Heart left ventricle (tissue), 16 donors: ENCODE data around the gene PCDH15. TPM values are rescaled to one million over a fixed set of nuclear protein-coding genes. Genes with fewer than 3 reads are reported as not detected.

Experiments used
- ATAC-seq, 4 donors: fragments of 200-7000 bp; cut with Tn5 transposase; one replicate each; pipeline ENCODE4 v1.9.1; 2020 to 2022; ENCODE audit warnings: moderate library complexity in 4 of 4, mild to moderate bottlenecking in 3 of 4, moderate number of reproducible peaks in 1 of 4
- DNase-seq, 5 donors: peaks; one replicate each; pipeline ENCODE4 v3.0.0-alpha.2; 2020
- H3K27ac ChIP-seq, 12 donors: fragments of 200-600 bp; sonication (generic) in 4 of 12; one replicate each; pipeline versions ENCODE4 v1.5.0 to v1.8.0; 2016 to 2022; ENCODE audit warnings: mild to moderate bottlenecking in 2 of 12
- H3K27me3 ChIP-seq, 9 donors: fragments of 200-600 bp; sonication (generic) in 2 of 9; one replicate each; pipeline versions ENCODE4 v1.5.1 to v1.8.0; 2016 to 2022; ENCODE audit warnings: mild to moderate bottlenecking in 3 of 9
- H3K36me3 ChIP-seq, 9 donors: fragments of 200-600 bp; sonication (generic) in 2 of 9; one replicate each; pipeline versions ENCODE4 v1.5.0 to v1.8.0; 2018 to 2022; ENCODE audit warnings: mild to moderate bottlenecking in 2 of 9
- H3K4me1 ChIP-seq, 12 donors: fragments of 200-600 bp; sonication (generic) in 4 of 12; one replicate each; pipeline versions ENCODE4 v1.5.0 to v1.8.0; 2016 to 2022; ENCODE audit warnings: mild to moderate bottlenecking in 3 of 12
- H3K4me3 ChIP-seq, 12 donors: fragments of 200-600 bp; sonication (generic) in 4 of 12; one replicate each; pipeline versions ENCODE4 v1.5.0 to v1.8.0; 2017 to 2022; ENCODE audit warnings: mild to moderate bottlenecking in 9 of 12, moderate library complexity in 4 of 12
- H3K9me3 ChIP-seq, 12 donors: fragments of 200-600 bp; sonication (generic) in 4 of 12; one replicate each; pipeline versions ENCODE4 v1.5.0 to v1.8.0; 2016 to 2022; ENCODE audit warnings: mild to moderate bottlenecking in 1 of 12
- POLR2A ChIP-seq, 2 donors: fragments of 450-650 bp; IDR thresholded peaks; one replicate each; pipeline ENCODE4 v1.6.1; 2017; ENCODE audit warnings: antibody characterized with exemption in 2 of 2, mild to moderate bottlenecking in 2 of 2, moderate library complexity in 2 of 2
- WGBS, 4 donors: extraction: QIAGEN DNeasy Blood & Tissue Kit in 2 of 4; methylation state at CpG; one replicate each; pipeline versions ENCODE4 v1.1.5 to v1.1.7; 2013 to 2018; 5-methylcytosine and 5-hydroxymethylcytosine counted together
- intact Hi-C, 10 donors: fragments of 100-400 bp; cut with DNase I; formaldehyde crosslinking; loops; one replicate each; pipeline versions ENCODE4 v1.11.1 to v1.14.2; 2022
- polyA plus RNA-seq, 2 donors: library from polyadenylated mRNA; stranded (reverse); fragments of 200-250 nt; gene quantifications; one replicate each; pipeline ENCODE4 v1.2.3, GENCODE V29; 2013
- total RNA-seq, 9 donors: library from RNA; depleted of rRNA in 2 of 9; stranded (reverse); fragments of >200 nt in 2 of 9; fragmentation: NEBNext Ultra II Directional in 3 of 9; extraction: Animal tissue kit (Norgen Biotek cat#: 25700) in 3 of 9; gene quantifications; one replicate each; pipeline versions ENCODE4 v1.1.0 to v1.2.4, GENCODE V29; 2016 to 2023
- TF ChIP-seq, protein P1 (sequence below), 12 donors: fragments of 200-600 bp; sonication (generic) in 4 of 12; IDR thresholded peaks; one replicate each; pipeline versions ENCODE4 v1.5.0 to v1.8.0; 2018 to 2022; ENCODE audit warnings: antibody characterized with exemption in 12 of 12, mild to moderate bottlenecking in 5 of 12
- donor health status: ischemic (EF 13 %, LVEDD 7.1; RV severe dilation, severe dysfunction).
- donor health status: healthy with polysubstance abuse.
- donor health status: DM: no; HTN: yes; CAD: no.
- donor health status: DM: no; HTN: no; CAD: no.
- donor health status: ischemic (EF 25% LVEDD 6.9; RV normal size, moderate dysfunction).
- donor health status: ischemic (EF 25% LVEDD 5.7; RV mildly dilated, moderate dysfunction).
- donor health status: healthy.
- donor health status: DM: yes; HTN: yes; CAD: no.
- donor health status: ischemic (EF 35%, LVEDD 5.7; RV mildly dilated, moderate dysfunction).
- donor health status: nonischemic (EF 11% LVEDD 7.7; RV severe dilation, severe dysfunction).
- donor health status: DM: yes; HTN: yes; CAD: no.
- donor health status: PGD.
- donor health status: ischemic (EF 29% LVEDD 5.4; RV normal size, mild dysfunction).
- donor health status: nonischemic (EF 23%, LVEDD 6.1; RV moderate dilation, normal function).

Gene PCDH15
- total and polyA plus RNA-seq, 11 donors: 0.04 to 0.93 (median 0.13) TPM; not detected in 3

DNA sequence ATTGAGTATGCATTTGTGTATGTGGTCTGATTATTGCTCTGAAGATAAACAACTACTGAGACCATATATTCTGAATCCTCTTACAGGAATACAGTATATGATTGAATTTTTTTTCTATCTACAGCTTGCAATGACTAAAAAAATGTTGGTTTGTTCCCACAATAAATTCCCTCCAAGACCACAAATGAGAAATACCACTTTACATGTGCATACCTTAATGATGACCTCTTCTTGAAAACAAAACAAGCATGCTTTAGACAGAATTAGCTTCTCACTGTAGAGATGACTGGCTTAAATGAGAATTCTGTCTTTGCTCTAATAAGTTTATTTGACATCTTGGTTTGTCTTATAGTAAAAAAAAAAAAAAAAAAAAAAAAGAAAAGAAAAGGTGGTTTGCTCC lies 241.5 kb downstream of the PCDH15 start:
- intact Hi-C loops: no loop called here
- Histone ChIP-seq H3K9me3 (no peaks in the 10 kb centered on the region), H3K4me3 (no peak overlapping the region), H3K27me3 (no peaks in the 10 kb centered on the region), H3K4me1 (no peaks in the 10 kb centered on the region), H3K36me3 (no peaks in the 10 kb centered on the region), H3K27ac (no peak overlapping the region)
- ATAC-seq: no peak
- TF ChIP-seq, protein P1, sequence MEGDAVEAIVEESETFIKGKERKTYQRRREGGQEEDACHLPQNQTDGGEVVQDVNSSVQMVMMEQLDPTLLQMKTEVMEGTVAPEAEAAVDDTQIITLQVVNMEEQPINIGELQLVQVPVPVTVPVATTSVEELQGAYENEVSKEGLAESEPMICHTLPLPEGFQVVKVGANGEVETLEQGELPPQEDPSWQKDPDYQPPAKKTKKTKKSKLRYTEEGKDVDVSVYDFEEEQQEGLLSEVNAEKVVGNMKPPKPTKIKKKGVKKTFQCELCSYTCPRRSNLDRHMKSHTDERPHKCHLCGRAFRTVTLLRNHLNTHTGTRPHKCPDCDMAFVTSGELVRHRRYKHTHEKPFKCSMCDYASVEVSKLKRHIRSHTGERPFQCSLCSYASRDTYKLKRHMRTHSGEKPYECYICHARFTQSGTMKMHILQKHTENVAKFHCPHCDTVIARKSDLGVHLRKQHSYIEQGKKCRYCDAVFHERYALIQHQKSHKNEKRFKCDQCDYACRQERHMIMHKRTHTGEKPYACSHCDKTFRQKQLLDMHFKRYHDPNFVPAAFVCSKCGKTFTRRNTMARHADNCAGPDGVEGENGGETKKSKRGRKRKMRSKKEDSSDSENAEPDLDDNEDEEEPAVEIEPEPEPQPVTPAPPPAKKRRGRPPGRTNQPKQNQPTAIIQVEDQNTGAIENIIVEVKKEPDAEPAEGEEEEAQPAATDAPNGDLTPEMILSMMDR (IDR thresholded peaks at IDR 0.05): no peak
- no peak for TF ChIP-seq POLR2A (IDR thresholded peaks at IDR 0.05)
- no peak for DNase-seq

DNA sequence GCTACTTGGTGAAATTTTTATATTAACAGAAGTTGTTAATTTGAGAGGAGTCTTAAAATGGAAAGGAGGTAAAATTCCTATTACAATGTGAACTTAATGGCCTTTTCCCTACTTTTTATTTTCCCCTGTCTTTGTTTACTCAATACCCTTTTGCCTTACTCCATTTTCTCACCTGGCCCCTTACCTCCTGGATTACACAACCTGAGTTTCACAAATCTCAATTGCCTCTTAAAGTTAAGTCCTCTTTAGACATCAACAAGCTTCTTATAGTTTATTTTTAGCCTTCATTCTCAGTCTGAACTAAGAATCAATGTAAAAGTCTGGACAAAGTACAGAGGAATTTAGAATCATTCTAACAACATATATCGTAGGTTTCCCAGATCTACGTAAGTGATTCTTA lies 247.0 kb downstream of the PCDH15 start:
- WGBS, 4 donors: 87 to 95% (median 89%) methylated on average over 2 of the region's 2 CpGs
- ATAC-seq (no peak), DNase-seq (no peak)
- H3K4me3 ChIP-seq: no peak overlapping the region
- H3K36me3 ChIP-seq: no peaks in the 10 kb centered on the region
- no peak overlapping the region for H3K27ac ChIP-seq
- intact Hi-C loops: no loop called here
- no peaks in the 10 kb centered on the region for H3K9me3 ChIP-seq
- no peaks in the 10 kb centered on the region for H3K4me1 ChIP-seq
- no peaks in the 10 kb centered on the region for H3K27me3 ChIP-seq
- no peak for TF ChIP-seq POLR2A (IDR thresholded peaks at IDR 0.05)
- TF ChIP-seq, protein P1 (IDR thresholded peaks at IDR 0.05): no peak

DNA sequence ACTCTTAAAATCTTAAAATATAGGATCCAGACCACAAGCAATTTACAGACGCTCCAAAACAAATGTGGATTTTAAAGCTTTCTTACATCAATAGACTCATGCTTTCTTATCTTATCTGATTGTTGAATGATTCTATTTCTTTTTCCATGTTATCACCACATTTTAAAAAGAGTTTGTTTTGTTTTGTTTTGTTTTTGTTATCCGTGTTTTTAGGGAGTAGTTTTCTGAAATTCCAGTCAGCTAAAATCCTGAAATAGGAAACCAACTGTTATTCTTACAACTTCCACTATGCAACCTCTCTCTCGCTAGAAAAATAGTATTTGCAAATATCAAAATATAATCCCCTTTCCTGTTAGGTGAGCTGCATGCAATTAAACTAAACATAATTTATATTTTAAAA lies 251.0 kb downstream of the PCDH15 start:
- no peaks in the 10 kb centered on the region for H3K36me3 ChIP-seq
- H3K9me3 ChIP-seq: no peaks in the 10 kb centered on the region
- DNase-seq: no peak
- intact Hi-C loops: no loop called here
- H3K4me1 ChIP-seq: no peaks in the 10 kb centered on the region
- H3K27me3 ChIP-seq: no peaks in the 10 kb centered on the region
- no peak for ATAC-seq
- H3K27ac ChIP-seq: no peak overlapping the region
- 37 to 54% (median 41%) methylated on average over 3 of the region's 3 CpGs for WGBS, 4 donors
- no peak overlapping the region for H3K4me3 ChIP-seq
- TF ChIP-seq POLR2A (IDR thresholded peaks at IDR 0.05): no peak
- TF ChIP-seq, protein P1 (IDR thresholded peaks at IDR 0.05): no peak

DNA sequence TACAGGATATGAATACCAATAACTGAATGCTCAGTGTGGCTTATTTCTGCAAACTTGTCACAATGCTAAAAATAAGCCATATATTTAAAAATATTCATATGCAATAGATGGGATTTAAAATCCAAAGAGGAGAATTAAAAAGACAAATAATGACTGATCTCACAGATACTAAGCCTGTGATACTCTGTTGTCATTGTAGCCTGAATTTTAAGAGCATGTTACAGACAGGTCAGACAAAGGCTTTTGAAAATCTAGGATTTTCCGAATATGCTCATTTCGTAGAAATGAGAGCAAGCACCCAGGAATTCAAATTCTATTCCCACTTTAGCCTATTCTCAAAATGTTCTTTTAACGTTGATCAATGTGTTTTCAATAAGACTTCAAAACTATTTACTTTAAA lies 269.7 kb downstream of the PCDH15 start:
- 77 to 80% (median 79%) methylated on average over 3 of the region's 3 CpGs for WGBS, 4 donors
- Histone ChIP-seq H3K36me3 (no peaks in the 10 kb centered on the region), H3K27me3 (no peaks in the 10 kb centered on the region), H3K4me3 (no peak overlapping the region), H3K9me3 (no peaks in the 10 kb centered on the region), H3K27ac (no peak overlapping the region), H3K4me1 (no peaks in the 10 kb centered on the region)
- TF ChIP-seq, protein P1 (IDR thresholded peaks at IDR 0.05): no peak
- TF ChIP-seq POLR2A (IDR thresholded peaks at IDR 0.05): no peak
- no peak for DNase-seq
- intact Hi-C loops: no loop called here
- ATAC-seq: no peak
